Inflammatory macrophage treated with lipopolysaccharide for 4 hours (primary cell): ENCODE data around the gene EMC9.
"Not testable (repeated sequence)": the region's sequence is repeated elsewhere in the genome, so short reads cannot be mapped to it uniquely, and the experiment has no call there.

Experiments
- DNase-seq: peaks from one replicate; pipeline ENCODE4 v3.0.0-alpha.2; 2020

Gene EMC9

DNA sequence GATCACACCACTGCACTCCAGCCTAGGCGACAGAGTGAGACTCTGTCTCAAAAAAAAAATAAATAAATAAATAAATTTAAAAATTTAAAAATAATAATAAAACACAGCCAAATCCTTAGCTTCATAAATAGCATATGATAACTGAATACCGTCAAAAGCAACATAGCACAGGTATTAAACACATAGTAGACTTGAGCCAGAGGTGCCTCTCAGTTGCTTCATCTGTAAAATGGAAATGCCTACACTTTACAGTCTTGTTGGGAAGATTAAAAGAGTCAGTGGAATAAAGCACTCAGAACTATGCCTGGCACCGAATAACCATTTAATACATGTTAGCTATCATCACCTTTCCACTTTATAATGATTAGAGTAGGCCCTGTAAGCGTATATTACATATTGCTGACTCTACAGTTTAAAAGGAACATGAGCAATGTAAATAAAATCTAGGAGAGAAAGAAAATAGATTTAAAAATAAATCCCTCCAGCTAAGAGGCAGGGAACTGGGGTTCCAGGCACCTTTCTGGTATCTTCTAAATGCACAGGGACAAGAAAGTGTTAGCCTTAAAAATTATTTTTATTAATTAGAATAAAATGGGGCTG is 34.6 kb downstream of the EMC9 start:
- DNase-seq = no peak

DNA sequence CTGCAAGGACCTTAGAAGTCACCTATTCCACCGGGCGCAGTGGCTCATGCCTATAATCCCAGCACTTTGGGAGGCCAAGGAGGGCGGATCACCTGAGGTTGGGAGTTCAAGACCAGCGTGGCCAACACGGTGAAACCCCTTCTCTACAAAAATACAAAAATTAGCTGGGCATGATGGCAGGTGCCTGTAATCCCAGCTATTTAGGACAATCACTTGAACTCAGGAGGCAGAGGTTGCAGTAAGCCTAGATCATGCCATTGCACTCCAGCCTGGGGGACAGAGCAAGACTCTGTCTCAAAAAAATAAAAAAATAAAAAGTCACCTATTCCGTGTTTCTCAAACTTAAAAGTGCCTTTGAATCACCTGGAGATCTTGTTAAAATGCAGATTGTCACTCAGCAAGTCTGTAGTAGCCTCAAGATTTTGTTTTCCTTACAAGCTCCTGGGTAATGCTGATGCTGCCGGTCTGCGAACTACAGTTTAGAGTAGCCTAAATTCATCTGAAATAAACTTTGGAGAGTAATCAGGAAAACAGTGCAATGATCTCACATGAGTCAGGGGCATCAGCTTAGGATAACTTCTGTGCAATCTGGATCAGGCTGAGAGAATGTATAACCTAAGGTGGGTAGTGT is 35.7 kb downstream of the EMC9 start:
- not testable (repeated sequence) for DNase-seq

- no peak for DNase-seq
Measured at GRCh38 chr14:24103451-24103850, 37.9 kb downstream of the EMC9 start.

- no peak for DNase-seq
Measured at GRCh38 chr14:24102357-24103048, 38.9 kb downstream of the EMC9 start.

GRCh38 chr14:24100982-24101494 is 40.4 kb downstream of the EMC9 start:
- DNase-seq = no peak

- peak; percentile 77 for DNase-seq
Measured at GRCh38 chr14:24100197-24100981, 41.0 kb downstream of the EMC9 start.

DNA sequence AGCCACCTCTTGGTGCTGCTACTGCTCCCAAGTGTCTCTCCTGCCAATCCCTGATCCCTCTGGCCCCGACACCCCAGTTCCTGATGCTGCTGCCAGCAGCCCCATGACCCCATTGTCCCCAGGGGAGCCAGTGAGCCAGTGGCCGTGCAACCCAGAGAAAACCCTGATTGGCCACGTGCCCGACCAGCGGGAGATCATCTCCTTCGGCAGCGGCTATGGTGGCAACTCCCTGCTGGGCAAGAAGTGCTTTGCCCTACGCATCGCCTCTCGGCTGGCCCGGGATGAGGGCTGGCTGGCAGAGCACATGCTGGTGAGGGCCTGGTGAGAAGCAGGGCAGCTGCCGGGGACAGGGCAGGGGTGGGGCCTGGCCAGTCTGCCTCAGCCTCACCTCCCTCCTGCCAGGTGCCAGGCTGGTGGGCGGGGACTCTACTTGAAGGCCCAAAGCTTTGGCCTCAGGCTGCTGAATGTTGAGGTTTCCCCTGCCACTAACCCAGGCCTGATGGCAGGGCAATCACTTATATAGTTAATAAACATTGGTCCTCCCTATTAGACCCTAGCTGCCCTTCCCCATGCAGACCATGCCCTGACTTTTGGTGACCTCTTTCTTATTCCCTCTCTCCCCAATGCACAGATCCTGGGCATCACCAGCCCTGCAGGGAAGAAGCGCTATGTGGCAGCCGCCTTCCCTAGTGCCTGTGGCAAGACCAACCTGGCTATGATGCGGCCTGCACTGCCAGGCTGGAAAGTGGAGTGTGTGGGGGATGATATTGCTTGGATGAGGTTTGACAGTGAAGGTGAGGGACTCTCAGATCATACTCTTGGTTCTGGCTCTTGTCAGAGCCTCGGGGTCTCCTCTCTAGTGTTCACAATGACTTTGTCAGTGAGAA is 42.2 kb downstream of the EMC9 start:
- no peak for DNase-seq

DNA sequence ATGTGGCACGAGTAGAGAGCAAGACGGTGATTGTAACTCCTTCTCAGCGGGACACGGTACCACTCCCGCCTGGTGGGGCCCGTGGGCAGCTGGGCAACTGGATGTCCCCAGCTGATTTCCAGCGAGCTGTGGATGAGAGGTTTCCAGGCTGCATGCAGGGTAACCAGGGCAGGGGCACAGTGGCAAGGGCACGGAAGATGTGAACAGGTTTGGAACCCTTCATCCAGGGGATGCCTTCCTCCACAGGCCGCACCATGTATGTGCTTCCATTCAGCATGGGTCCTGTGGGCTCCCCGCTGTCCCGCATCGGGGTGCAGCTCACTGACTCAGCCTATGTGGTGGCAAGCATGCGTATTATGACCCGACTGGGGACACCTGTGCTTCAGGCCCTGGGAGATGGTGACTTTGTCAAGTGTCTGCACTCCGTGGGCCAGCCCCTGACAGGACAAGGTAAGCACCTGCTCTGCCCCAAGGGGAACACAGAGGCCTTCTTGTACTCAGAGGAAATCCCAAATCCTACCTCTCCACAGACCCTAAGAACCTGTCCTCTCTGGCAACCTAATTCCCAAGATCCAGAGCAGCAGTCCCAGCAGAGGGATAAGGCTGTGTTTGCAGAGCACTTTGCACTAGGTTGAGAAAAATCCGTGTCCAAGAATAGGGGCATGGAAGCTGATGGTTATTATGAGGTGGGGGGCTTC is 43.0 kb downstream of the EMC9 start:
- DNase-seq = no peak

DNA sequence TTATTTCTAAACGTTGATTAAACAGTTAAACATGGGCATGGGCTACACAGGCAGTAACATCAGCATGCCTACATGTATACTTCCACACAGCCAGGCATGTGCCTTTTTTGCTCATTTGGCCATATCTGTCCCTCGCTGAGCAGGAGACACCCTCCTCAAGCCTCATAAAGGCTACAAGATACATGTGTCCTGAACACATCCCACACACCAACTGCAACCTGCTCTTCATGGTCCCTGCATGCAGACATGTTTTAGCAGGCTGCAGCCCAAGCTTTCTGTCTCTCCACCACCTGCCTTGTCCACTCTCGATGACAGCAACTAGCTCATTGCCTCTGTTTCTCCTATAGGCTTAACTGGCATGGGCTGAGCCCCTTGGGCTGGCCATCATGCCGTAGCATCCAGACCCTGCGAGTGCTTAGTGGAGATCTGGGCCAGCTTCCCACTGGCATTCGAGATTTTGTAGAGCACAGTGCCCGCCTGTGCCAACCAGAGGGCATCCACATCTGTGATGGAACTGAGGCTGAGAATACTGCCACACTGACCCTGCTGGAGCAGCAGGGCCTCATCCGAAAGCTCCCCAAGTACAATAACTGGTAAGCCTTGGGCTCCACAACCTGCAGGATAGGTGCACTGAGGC is 44.7 kb downstream of the EMC9 start:
- no peak for DNase-seq

DNA sequence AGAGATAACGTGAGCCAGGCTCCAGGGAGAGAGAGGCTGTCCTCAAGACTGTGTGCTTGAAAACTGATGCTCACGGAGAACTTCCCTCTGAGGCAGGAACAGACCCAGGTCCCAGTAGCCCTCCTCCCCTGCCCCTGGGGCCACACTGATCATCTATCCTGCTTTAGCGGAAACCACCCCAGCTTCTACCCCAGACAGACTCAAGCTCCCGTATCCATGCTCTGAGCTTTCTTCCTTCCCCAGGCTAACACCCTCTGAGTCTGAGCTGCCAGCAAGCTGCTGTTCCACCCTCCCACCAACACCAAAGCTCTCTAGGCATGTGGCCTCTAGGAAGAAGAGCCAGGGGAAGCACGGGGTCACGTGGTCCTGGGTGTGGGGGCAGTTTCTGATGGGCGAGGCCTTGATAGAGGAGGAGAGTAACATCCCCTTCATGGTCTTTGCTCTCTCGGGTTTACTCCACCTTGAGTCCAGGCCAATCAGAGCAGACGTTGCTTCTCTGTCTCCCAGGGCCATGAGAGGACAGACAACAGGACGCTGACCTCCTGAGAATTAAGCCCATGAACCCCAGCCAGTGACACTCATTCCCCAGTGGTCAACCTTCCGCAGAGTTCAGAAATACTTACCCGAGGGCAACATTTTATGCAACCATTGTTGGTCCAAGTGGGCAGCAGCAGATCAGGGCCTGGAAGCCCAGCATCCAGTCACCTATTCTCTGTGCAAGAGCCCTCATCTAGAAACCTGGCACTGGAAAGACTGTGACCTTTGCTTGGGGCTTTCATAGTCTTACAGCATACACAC is 45.9 kb downstream of the EMC9 start:
- DNase-seq = peak; percentile 87

GRCh38 chr14:24094841-24095270 is 46.5 kb downstream of the EMC9 start:
- no peak for DNase-seq

DNA sequence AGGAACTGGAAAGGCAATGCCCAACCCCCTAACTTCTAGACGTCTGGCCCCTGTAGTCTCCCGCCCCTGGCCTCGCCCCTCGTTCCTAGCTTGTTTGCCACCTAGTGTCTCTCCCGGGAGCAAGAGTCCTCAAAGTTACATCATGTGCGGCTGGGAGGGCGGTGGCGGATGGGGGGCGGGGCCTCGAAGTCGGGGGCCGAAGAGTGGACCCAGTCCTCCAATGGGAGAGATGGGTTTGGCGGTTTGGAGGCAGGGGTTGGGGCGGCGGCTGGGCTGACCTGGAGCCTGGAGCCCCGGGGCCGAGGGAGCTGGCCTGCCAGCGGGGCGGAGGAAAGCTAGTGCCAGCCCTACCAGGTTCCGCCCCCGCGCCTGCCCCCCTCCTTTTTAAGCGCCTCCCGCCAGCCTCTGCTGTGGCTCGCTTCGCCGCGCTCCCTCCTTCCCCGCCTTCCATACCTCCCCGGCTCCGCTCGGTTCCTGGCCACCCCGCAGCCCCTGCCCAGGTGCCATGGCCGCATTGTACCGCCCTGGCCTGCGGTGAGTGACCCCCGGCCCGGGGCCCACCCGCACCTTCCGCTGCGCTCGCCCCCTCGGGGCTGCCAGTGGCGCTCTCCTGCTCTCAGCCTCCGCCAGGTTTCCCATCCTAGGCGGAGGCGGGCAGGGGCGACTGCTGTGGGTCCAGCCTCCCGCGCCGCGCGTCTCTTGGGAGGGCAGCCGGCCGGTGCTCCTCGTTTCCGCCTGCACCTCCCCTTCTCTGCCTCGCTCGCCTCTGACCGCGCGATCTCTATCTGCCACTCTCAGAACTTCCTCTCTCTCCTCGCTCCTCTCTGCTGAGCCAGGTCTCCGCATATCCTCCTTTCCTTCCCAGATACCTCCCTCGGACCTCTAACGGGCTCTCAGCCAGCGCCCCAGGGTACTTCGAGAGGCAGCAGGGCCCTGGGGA is 47.2 kb downstream of the EMC9 start, which contains the start of gene PCK2:
Gene PCK2 (plus strand): TSS at position 411 of the 940 bp plus-strand sequence. CDS start 95 bp downstream, at position 506.
- DNase-seq = peak; percentile 91

GRCh38 chr14:24093207-24093900 is 48.0 kb downstream of the EMC9 start:
- no peak for DNase-seq

DNA sequence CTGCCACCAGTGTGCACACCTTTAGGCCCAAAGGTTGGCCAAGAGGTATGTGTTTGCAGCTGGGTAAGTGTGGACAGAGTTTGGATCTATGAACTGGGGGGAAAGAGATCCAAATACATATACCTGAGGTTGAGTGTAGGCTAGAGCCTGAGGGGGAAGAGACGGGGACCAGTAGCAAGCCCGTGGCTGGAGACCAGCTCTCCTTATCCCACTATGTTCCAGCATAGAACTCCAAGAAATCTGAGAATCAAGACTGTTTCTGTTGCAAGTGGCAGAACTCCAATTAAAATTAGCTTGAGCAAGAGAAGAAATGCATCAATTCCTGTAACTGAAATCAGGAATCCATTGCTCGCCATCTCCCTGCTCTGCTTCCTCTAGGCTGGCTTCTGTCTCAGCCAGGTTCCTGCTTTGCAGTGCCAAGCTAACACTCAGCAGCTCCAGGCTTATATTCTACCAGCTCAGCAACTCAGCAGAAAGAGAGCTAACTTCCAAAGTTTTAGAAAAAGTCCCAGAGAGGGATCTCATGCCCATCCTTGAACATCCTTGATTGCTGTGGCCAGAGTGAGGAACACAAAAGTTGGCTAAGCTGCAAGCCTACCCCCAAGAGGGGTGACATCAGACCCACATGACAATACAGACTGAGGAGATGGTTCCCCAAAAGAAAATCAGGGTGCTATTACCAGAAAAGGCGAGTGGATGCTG is 48.7 kb downstream of the EMC9 start:
- DNase-seq = peak; percentile 76

DNA sequence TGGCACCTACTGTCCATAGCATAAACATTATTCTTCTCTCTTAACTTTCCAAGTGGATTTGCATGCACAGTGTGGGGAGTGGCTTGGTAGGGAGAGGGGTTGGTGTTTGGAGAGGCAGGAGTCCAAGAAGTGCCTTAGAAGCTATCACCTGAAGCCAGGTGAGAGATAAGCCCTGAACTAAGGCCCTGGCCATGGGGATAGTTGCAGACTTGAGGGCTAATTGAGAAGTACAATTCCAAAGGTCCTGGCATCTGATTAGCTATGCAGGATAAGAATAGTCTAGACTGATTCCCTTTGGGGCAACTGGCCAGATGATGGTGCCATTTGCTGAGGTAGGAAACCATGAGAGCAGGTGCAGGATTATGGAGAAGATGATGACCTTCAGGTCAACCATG is 49.3 kb downstream of the EMC9 start:
- DNase-seq = no peak

DNA sequence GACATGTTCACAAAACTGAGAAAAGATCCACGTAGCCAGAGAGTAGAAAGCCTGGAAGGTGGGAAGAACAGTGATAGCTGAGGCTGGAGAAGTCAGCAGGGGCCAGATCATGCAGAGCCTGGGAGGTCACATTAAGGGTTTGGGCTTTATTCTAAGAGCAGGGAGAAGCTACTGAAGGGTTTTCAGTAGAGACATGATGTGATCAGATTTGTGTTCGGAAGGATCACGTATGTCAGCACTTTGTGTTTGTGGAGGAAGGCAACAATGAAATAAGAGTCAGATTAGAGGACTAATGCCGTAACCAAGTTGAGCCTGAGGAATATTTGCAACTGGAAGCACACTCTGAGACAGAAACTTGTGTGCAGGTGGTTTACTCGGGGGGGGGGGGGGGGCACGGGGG is 51.5 kb downstream of the EMC9 start:
- DNase-seq = no peak
